DMS 273 treated with DMSO at 0.1 percent for 48 hours (cell line): Measurements from ENCODE around the gene GRIK3.
"Not testable (repeated sequence)": the region's sequence is repeated elsewhere in the genome, so short reads cannot be mapped to it uniquely, and the experiment has no call there.

Source experiments
- DNase-seq: peaks from one replicate; lab custom pipeline; 2025; lab: John Stamatoyannopoulos, UW

GRIK3 gene

DNA sequence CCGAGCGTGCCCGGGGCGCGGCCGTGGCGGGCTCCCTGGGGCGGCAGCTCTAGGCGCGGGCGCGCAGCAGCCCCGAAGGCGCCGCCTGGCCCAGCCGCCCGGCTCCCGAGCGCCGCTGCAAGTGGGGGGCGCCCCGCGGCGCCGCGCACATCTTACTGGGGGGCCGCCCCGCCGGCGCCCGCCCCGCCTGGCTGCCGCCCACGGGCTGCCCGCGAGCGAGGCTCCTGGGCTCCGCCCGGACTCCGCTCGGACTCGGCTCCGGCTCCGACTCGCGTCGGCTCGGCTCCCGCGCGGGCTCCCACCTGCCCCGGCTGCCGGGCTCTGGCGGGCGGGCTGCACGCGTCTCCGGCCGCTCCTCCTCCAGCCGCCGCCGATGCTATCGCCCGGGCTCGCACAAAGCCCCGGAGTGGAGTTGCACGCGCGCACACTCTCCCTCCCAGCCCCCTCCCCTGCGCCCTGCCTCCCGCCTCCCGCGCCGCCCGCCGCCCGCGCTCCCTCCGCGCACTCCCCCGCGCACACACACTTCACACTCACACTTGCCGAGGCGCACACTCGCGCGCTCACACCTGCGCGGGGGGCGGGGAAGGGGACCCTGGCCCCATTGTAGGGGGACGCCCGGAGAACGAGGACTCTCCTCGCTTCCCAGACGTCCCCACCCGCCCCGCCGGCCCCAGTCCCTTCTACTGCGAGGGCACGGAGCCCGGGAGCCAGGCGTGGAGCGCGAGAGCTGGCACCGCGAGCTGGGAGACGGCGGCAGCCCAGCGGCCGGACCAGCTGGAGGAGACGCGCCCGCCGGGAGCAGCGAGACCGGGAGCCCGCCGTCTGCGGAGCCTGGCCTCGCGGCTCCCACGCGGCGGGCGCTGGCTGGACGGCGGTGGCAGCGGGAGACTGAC is at the start of gene GRIK3:
GRIK3 (minus strand) TSS at position 395 of the 893 bp plus-strand sequence. CDS start 407 bp downstream, outside the sequence.
- no peak for DNase-seq

GRCh38 chr1:37084013-37084412 is 49.7 kb upstream of the GRIK3 start:
- no peak for DNase-seq

- no peak for DNase-seq
These were observed 49.3 kb upstream of the GRIK3 start for GRCh38 chr1:37083603-37084002.

DNA sequence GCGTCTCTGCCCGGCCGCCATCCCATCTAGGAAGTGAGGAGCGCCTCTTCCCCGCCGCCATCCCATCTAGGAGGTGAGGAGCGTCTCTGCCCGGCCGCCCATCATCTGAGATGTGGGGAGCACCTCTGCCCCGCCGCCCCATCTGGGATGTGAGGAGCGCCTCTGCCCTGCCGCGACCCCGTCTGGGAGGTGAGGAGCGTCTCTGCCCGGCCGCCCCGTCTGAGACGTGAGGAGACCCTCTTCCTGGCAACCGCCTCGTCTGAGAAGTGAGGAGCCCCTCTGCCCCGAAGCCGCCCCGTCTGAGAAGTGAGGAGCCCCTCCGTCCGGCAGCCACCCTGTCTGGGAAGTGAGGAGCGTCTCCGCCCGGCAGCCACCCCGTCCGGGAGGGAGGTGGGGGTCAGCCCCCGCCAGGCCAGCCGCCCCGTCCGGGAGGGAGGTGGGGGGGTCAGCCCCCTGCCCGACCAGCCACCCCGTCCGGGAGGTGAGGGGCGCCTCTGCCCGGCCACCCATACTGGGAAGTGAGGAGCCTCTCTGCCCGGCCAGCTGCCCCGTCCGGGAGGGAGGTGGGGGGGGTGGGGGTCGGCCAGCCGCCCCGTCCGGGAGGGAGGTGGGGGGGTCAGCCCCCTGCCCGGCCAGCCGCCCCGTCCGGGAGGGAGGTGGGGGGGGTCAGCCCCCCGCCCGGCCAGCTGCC is 46.1 kb upstream of the GRIK3 start:
- not testable (repeated sequence) for DNase-seq

DNA sequence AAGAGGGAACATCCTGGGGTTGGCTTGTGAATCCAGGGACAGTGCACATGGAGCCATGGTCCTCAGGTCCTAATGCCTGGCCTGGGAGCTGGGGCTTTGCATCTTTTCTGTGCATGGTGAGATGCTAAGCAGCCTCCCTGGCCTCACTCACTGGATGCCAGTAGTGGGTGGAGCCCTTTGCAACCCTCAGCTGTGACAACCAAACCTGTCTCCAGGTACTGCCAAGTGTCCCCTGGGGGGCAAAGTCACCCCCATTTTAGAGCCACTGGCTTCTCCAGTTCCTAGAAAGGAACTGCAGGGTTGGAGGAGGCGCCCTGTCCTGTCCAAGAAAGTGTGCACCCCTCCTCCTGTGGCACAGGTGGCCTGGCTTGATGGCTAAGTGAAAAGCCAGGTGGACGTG is 44.6 kb upstream of the GRIK3 start:
- no peak for DNase-seq

- DNase-seq = no peak
These were observed 41.9 kb upstream of the GRIK3 start for GRCh38 chr1:37076168-37076567.

GRCh38 chr1:37073854-37074379 is 39.6 kb upstream of the GRIK3 start:
- DNase-seq = no peak

- DNase-seq = no peak
These were observed 39.0 kb upstream of the GRIK3 start for GRCh38 chr1:37073152-37073853.

DNA sequence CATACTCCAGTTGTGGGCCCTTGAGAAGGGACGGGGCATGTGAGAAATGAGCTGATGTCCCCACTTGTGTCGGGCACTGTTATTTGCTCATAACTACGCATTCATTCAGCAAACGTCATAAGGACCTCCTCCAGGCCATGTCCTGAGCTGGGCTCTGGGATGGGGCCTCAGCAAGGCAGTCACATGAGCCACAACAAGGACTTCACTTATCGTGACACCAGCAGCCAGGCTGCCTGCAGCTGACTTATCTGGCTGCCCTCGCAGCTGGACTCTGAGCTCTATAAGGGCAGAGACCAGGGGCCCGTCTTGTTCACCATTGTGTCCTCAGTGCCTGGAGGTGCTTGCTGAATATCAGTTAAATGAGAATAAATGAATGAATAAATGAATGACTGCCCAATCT is 37.5 kb upstream of the GRIK3 start:
- no peak for DNase-seq

- no peak for DNase-seq
These were observed 35.8 kb upstream of the GRIK3 start for GRCh38 chr1:37070126-37070525.

- no peak for DNase-seq
These were observed 35.1 kb upstream of the GRIK3 start for GRCh38 chr1:37069406-37069805.

- no peak for DNase-seq
These were observed 34.6 kb upstream of the GRIK3 start for GRCh38 chr1:37068897-37069296.

DNA sequence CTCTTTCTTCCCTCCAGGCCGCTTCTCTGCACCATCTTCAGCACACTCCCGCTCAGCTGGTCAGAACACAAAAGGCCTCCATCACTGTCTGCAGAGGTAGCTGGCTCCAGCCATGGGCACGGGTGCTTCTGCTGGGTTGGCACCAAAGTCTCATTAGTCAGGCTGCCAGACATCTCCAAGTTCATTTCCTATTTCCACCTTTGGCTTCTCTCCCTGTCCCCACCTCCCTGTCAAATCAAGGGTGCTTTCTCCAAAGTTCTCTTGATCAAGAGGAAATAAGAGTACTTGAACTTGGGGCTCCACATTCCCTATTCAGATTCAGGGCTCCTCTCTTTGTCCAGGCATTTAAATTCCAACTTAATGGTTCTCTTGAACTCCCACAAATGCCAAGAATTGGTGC is 33.9 kb upstream of the GRIK3 start:
- DNase-seq = no peak

GRCh38 chr1:37064039-37064438 is 29.7 kb upstream of the GRIK3 start:
- no peak for DNase-seq

DNA sequence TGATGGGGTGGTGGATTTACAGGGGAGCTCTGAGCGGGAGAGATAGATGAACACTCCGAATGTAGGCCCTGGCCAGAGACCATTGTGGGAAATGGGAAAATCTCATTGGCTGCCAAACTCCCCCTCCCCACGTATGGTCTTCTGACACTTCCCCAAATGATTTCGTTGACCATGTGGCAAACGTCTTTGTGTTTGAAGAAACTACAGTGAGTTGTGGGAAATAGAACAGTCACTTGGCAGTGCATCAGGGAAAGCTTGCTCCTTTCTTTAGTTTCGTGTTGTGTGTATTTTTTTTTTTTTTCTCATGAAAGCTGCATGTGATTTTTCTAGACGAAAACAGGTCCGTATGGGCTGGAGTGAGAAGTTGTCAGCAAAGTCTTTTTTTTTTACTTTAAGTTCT is 25.0 kb upstream of the GRIK3 start:
- no peak for DNase-seq

DNA sequence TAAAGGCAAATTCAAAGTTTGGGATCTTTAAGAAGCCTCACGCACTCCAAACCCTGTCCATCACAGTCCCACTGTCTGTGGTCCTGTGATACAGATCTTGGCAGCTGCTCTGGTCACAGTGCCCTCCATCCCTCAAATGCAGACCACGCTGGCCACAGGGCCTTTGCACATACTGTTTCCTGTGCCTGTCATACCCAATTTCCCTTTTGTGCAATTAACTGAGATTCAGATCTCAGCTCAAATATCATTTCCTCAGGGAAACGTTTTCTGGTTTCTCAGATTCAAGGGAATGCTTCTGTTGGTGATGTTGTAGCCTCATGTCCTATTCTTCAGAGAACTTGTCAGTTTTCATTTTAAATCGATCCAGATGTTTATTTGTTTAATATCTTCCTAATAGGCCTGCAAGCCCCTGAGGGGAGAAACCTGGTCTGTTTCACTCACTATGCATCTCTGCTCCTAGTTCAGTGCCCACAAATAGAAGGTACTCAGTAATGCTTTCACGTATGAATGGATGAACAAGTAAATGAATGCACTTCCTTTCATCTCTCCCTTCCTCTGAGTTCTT is 24.2 kb upstream of the GRIK3 start:
- no peak for DNase-seq

DNA sequence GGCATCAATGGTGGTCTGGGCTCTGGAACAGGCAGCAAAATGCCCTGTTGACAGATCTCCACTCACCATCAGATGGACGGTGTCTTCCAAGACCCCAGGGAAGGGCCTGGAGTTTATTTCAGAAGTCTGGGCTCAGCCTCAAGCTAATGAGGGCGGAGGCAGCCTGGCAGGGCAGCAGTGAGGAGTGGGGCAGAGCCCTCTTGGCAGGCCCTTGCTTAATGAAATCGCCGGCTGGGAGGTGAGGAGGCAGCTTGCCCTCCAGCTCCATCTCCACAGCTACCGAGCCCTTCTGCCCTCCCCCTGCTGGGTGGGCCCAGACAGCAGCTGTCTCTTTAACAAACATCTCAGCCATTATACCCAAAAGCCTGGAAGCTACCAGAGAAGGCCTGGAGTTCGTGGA is 22.0 kb upstream of the GRIK3 start:
- DNase-seq = peak; percentile 75

DNA sequence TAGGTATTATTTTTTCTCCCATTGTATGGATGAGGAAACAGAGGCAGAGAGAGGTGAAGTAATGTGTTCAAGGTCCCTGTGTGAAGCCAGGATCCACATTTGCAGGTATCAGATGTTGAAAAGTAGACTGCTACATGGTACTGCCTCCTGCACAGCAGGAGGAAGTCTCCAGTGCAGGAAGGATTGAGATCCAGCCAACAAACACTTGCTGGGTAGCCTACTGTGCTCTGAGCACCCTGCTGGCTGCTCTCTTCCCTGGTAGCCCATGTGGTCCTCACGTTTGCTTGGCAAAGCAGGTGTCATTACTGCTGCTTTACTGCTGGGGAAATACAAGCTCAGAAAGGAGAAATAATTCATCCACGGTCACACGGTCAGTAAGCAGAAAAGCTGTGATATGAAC is 21.3 kb upstream of the GRIK3 start:
- no peak for DNase-seq

GRCh38 chr1:37053173-37053572 is 18.9 kb upstream of the GRIK3 start:
- DNase-seq = no peak

- DNase-seq = no peak
These were observed 17.8 kb upstream of the GRIK3 start for GRCh38 chr1:37052120-37052519.

GRCh38 chr1:37051346-37051745 is 17.0 kb upstream of the GRIK3 start:
- no peak for DNase-seq

DNA sequence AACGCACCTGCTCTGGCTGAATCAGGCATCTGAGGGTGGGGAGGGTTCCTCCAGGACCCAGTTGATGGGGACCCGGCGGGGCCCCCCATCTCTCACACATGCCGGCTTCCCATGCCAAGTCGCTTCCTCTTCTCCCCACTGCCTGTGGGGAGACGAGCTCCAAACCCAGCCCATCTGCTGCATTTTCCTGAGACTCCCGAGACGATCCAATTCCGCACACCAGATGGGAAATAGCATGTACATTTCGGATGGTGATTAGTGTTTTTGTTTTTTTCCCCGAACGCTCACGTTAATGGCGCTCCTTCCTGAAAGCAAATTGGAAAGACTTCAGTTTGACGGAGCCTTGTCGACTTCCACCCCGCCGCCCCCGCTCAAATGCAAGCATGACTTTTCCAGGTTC is 13.2 kb upstream of the GRIK3 start:
- DNase-seq = peak; percentile 47
